Tibial artery (tissue), 4 donors: Measurements from ENCODE around the gene CTTNBP2.

Source experiments
- DNase-seq, 2 donors: peaks; one replicate each; pipeline ENCODE4 v3.0.0-alpha.2; 2019
- H3K27ac ChIP-seq, 2 donors: fragments of 200-600 bp; sonication (generic) in 1 of 2; 1 replicate in 1 of 2; 2 replicates in 1 of 2; pipeline ENCODE4 v1.5.1; 2018 to 2019; ENCODE audit warnings: mild to moderate bottlenecking in 1 of 2
- H3K27me3 ChIP-seq, 2 donors: fragments of 200-600 bp; sonication (generic) in 1 of 2; one replicate each; pipeline versions ENCODE4 v1.5.1 to v1.6.0; 2016 to 2019
- H3K36me3 ChIP-seq, 3 donors: fragments of 200-600 bp; sonication (generic) in 2 of 3; one replicate each; pipeline ENCODE4 v1.5.1; 2016 to 2019; ENCODE audit warnings: mild to moderate bottlenecking in 2 of 3
- H3K4me1 ChIP-seq, 4 donors: fragments of 200-600 bp; sonication (generic) in 2 of 4; 1 replicate in 3 of 4; 2 replicates in 1 of 4; pipeline ENCODE4 v1.5.1; 2016 to 2019
- H3K4me3 ChIP-seq, 2 donors: fragments of 200-600 bp; sonication (generic) in 1 of 2; 1 replicate in 1 of 2; 2 replicates in 1 of 2; pipeline ENCODE4 v1.5.1; 2018 to 2019; ENCODE audit warnings: mild to moderate bottlenecking in 2 of 2
- H3K9me3 ChIP-seq, 3 donors: fragments of 200-600 bp; sonication (generic) in 1 of 3; one replicate each; pipeline ENCODE4 v1.5.1; 2016 to 2019
- CTCF ChIP-seq, 2 experiments: fragments of 200-600 bp in 1 of 2; fragments of 450-650 bp in 1 of 2; IDR thresholded peaks; one replicate each; pipeline ENCODE4 v1.5.1; 2017 to 2019; ENCODE audit warnings: antibody characterized with exemption in 2 of 2, mild to moderate bottlenecking in 1 of 2, moderate library complexity in 1 of 2
- intact Hi-C: fragments of 100-400 bp; cut with DNase I; formaldehyde crosslinking; loops from one replicate; pipeline ENCODE4 v1.15.0; 2023; ENCODE audit warnings: low total_unique reads

Gene CTTNBP2

GRCh38 chr7:117664047-117664446 lies 209.2 kb downstream of the CTTNBP2 start:
- Histone ChIP-seq H3K27ac (no peak overlapping the region), H3K4me3 (no peak overlapping the region), H3K9me3 (no peaks in the 10 kb centered on the region), H3K4me1 (peaks cover 0 to 18% (median 2%) of the 10 kb centered on the region in 4 donors), H3K27me3 (no peaks in the 10 kb centered on the region), H3K36me3 (no peaks in the 10 kb centered on the region)
- no peak for TF ChIP-seq CTCF (IDR thresholded peaks at IDR 0.05)
- intact Hi-C loops, result no loop called here
- DNase-seq, result no peak

- TF ChIP-seq CTCF (IDR thresholded peaks at IDR 0.05), result no peak
- Histone ChIP-seq H3K36me3 (no peaks in the 10 kb centered on the region), H3K27ac (no peak overlapping the region), H3K27me3 (no peaks in the 10 kb centered on the region), H3K9me3 (no peaks in the 10 kb centered on the region), H3K4me3 (no peak overlapping the region), H3K4me1 (peaks cover 0 to 19% (median 2%) of the 10 kb centered on the region in 4 donors)
- DNase-seq, result no peak
- intact Hi-C loops, result no loop called here
Observed at GRCh38 chr7:117661328-117661727, 211.9 kb downstream of the CTTNBP2 start.
